K562 (cell line): ENCODE data around the gene BNC2.

Experiments
- HCFC1 ChIP-seq: IDR thresholded peaks from 2 replicates; pipeline ENCODE4 v1.6.1; 2012; ENCODE audit warnings: low read depth, low read length, improper control_type of control experiment
- STAG1 ChIP-seq: sonication (generic); formaldehyde crosslinking; IDR thresholded peaks from 2 replicates; pipeline ENCODE4 v1.5.0; 2020; ENCODE audit warnings: missing genetic modification reagents, borderline replicate concordance

DNA sequence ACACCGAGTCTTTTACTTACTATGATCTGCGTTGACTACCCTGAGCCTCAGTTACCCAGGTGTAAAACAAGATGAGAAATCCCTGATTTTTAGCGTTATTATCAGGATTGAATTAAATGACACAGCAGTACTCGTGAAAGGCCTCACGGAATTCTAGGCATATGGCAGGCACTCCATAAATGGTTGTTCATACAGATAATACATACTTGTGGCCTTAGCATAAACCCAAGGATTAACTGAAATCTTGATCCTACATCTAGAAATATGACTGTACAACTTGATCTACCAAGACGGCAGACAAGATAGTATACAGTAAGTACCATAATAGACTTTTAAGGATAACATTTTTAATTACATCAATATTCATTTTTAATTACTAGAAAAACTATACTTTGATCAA is 409.8 kb downstream of the BNC2 start:
- TF ChIP-seq HCFC1 (no peak), STAG1 (CRISPR knock-in tag) (no peak)
